GM10248 (cell line): ENCODE data around the gene SMIM38.

Source experiments
- CTCF ChIA-PET: fragments of 300-600 bp; sonication (Branson Sonifier 250); formaldehyde crosslinking; extraction: SDS; loops from one replicate; lab custom pipeline; 2021; ENCODE audit warnings: antibody characterized with exemption; lab: Yijun Ruan, JAX
- POLR2A ChIA-PET: fragments of 350-650 bp; sonication (Branson Sonifier 250); formaldehyde crosslinking; extraction: SDS; loops from one replicate; lab custom pipeline; 2020; ENCODE audit warnings: antibody characterized with exemption; lab: Yijun Ruan, JAX
- DNase-seq: peaks from one replicate; pipeline ENCODE4 v3.0.0; 2012; ENCODE audit errors: extremely low spot score
- CTCF ChIP-seq: IDR thresholded peaks from 2 replicates; pipeline ENCODE4 v1.5.1; 2012; ENCODE audit warnings: mild to moderate bottlenecking, low read depth; ENCODE audit errors: extremely low read depth, missing control alignments, control extremely low read depth

Gene SMIM38

GRCh38 chr11:69202511-69203221 lies 46.9 kb downstream of the SMIM38 start:
- CTCF ChIA-PET = interaction anchor here (1.3 kb wide), 1 partner anchor 38 kb away, joined by 3 read pairs; no protein-coding TSS in a partner anchor
- no peak for DNase-seq
- POLR2A ChIA-PET = no interaction called here
- TF ChIP-seq CTCF = no peak

GRCh38 chr11:69203381-69203780 lies 47.6 kb downstream of the SMIM38 start:
- ChIA-PET POLR2A (no interaction called here), CTCF (no interaction called here)
- TF ChIP-seq CTCF = no peak
- DNase-seq = no peak

DNA sequence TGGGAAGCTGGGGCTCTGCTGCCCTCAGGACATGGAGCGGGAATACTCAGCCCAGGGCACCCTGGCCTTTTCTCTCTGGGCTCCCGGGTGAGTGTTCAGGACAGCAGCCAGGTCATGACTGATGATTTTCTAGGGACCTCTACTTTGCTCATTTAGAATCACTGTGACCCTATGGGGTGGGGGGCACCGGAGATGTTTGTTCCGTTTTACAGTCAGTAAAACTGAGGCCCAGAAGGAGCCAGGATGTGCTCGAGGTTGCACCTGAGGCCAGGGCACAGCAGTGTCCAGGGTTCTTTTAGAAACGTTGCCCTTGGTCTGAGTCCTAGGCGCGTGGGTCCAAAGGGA lies 48.1 kb downstream of the SMIM38 start:
- no peak for DNase-seq
- POLR2A ChIA-PET = no interaction called here
- CTCF ChIA-PET = no interaction called here
- TF ChIP-seq CTCF = no peak

DNA sequence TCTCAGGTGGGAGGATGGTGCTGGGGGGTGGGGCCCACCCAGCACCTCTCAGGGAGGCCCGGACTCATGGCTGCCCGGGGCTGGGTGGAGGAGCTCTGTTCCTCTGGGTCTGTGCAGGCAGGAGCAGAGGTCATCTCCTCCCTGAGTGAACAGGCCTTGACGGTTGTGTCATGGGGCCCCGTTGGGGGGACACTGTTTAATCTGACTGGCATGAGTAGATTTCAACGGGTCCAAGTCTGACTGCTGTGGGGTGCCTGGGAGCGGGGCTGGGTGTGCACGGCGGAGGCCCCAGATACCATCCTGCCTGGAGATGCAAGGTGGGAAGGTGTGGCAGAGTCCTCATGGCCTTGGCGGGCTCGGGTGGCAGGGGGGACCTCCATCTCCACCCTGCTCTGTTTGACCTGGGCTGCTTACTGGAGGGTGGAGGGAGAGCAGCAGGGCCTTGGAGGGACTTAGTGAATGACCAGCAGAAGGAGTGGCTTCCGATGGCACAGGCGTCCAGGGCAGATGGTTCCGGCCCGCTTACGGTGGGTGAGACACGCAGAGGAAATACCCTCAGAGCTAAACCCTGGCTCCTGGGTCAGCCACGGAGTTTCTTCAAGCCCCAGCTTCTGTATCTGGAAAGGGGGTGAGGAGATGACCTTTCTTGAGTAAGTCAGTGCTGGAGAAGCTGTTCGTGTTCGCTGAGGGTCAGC lies 48.7 kb downstream of the SMIM38 start:
- CTCF ChIA-PET = no interaction called here
- no peak for DNase-seq
- no peak for TF ChIP-seq CTCF
- POLR2A ChIA-PET = no interaction called here

- ChIA-PET POLR2A (no interaction called here), CTCF (no interaction called here)
- DNase-seq = no peak
- TF ChIP-seq CTCF = no peak
Measured at GRCh38 chr11:69204941-69205742, 49.4 kb downstream of the SMIM38 start.
